CD1c-positive myeloid dendritic cell (primary cell): Measurements from ENCODE around the gene SAP25.
"Not testable (repeated sequence)": the region's sequence is repeated elsewhere in the genome, so short reads cannot be mapped to it uniquely, and the experiment has no call there.

Experiments used
- DNase-seq: peaks from one replicate; pipeline ENCODE4 v3.0.0-alpha.2; 2016; ENCODE audit errors: extremely low spot score

SAP25 gene

GRCh38 chr7:100575746-100576383 lies 2.2 kb upstream of the SAP25 start:
- DNase-seq: no peak

- DNase-seq: no peak
Measured at GRCh38 chr7:100575206-100575631, 1.5 kb upstream of the SAP25 start.

GRCh38 chr7:100574362-100575205 lies 884 bp upstream of the SAP25 start:
- DNase-seq: no peak

- no peak for DNase-seq
Measured at GRCh38 chr7:100572949-100573675, 588 bp downstream of the SAP25 start.

GRCh38 chr7:100572281-100572948 lies 1.3 kb downstream of the SAP25 start:
- no peak for DNase-seq

- no peak for DNase-seq
Measured at GRCh38 chr7:100571829-100572116, 1.9 kb downstream of the SAP25 start.

GRCh38 chr7:100570954-100571828 lies 2.5 kb downstream of the SAP25 start:
- DNase-seq: no peak

- DNase-seq: peak; percentile 65
Measured at GRCh38 chr7:100568896-100569844, 4.5 kb downstream of the SAP25 start.

GRCh38 chr7:100568176-100568895 lies 5.4 kb downstream of the SAP25 start:
- DNase-seq: no peak

- DNase-seq: no peak
Measured at GRCh38 chr7:100567751-100568175, 5.9 kb downstream of the SAP25 start.

GRCh38 chr7:100567031-100567730 lies 6.5 kb downstream of the SAP25 start:
- no peak for DNase-seq

- DNase-seq: no peak
Measured at GRCh38 chr7:100566018-100566531, 7.6 kb downstream of the SAP25 start.

- DNase-seq: no peak
Measured at GRCh38 chr7:100565133-100565571, 8.5 kb downstream of the SAP25 start.

- DNase-seq: not testable (repeated sequence)
Measured at GRCh38 chr7:100564405-100564804, 9.3 kb downstream of the SAP25 start.

- DNase-seq: peak; percentile 73
Measured at GRCh38 chr7:100563809-100564400, 9.8 kb downstream of the SAP25 start.

GRCh38 chr7:100563100-100563564 lies 10.6 kb downstream of the SAP25 start:
- no peak for DNase-seq

- no peak for DNase-seq
Measured at GRCh38 chr7:100562195-100563099, 11.3 kb downstream of the SAP25 start.
